ENCODE results near the gene COL4A4. TPM values are rescaled to one million over a fixed set of nuclear protein-coding genes. Genes with fewer than 3 reads are reported as not detected.

Gene COL4A4
- total and polyA plus RNA-seq, 2 of the 4 experiments (the other 2 are of a cell fraction): 0.02 TPM; not detected in 1

DNA sequence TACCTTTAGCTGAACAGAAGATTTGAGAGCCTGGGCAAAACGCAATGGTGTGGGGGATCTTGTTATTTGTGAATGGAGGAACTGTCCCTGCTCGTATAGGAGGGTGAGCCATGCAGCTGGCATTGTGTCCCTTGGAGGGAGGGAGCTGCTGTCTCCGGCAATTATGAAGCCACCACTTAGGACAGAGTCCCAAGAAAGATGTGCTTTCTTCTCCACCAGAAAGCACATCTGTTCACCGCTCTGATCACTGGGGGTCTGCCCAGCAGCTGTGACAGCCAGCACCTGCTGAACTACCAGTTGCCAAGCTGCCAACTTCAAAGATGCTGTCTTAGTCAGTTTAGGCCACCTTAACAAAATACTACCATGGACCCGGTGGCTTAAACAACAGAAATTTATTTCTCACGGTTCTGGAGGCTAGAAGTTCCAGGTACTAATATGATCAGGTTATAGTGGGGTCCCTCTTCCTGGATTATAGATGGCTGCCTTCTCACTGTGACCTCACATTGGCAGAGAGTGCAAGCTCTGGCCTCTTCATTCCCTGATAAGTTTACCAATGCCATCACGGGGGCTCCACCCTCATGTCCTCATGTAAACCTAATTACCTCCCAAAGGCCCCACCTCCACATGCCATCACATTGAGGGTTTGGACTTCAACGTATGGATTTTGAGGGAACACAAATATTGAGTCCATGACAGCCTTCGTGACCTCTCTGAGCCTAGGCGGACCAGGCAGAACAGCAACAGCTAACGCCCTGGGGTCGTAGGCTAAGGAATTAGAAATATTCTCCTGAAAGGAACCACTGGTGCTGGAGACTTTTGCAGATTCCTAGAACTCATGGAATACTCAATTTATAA, 179.9 kb downstream of the COL4A4 start (continued):
- TF ChIP-seq, protein P1, sequence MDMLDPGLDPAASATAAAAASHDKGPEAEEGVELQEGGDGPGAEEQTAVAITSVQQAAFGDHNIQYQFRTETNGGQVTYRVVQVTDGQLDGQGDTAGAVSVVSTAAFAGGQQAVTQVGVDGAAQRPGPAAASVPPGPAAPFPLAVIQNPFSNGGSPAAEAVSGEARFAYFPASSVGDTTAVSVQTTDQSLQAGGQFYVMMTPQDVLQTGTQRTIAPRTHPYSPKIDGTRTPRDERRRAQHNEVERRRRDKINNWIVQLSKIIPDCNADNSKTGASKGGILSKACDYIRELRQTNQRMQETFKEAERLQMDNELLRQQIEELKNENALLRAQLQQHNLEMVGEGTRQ (IDR thresholded peaks at IDR 0.05; ENCODE audit: low read depth, low read length): no peak

DNA sequence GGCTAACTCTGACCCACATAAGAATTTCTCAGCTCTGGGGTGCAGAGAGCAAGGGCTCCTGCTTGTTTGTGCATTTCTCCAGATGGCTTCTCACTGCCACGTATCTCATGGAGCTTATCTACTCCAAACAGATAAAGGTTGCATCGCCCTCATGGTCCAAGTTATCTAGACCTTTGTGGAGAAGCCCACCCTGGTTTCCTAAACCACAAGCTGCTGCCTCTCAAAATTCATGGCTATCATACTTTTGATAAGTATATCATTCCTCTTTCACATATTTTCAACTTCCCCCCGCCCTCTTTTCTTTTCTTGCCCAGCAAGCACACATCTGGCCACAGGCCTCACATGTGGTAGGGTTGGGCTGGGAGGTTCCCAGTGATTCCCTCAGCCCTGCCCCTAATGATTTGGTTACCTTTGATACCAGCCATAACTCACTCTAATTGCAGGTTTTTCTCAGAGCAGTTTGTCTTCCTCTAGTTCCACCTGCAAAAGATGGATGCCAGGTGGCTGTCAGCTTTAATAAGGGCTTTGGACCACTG, 182.1 kb downstream of the COL4A4 start:
- POLR2A ChIA-PET (ENCODE audit: unreplicated experiment): no interaction called here
- 86% methylated on average over 2 of the region's 3 CpGs; no CpG with 5 or more reads in 1 of the 2 experiments for WGBS, 2 experiments (ENCODE audit: extremely low coverage in 2 of 2, insufficient read length in 1 of 2)
- in situ Hi-C loops (cut with MboI; ENCODE audit: low sequenced_read_pairs): loop anchor here (10.0 to 25.0 kb wide), 3 partner anchors 795 to 1317 kb away; no protein-coding TSS in a partner anchor
- no peak for TF ChIP-seq CHD1 (IDR thresholded peaks at IDR 0.05; ENCODE audit: low read depth, low read length)
- TF ChIP-seq MAFK (IDR thresholded peaks at IDR 0.05; ENCODE audit: low read depth, low read length): no peak
- TF ChIP-seq, protein P1 (IDR thresholded peaks at IDR 0.05; ENCODE audit: low read depth, low read length): no peak
- no peak for TF ChIP-seq MXI1 (IDR thresholded peaks at IDR 0.05; ENCODE audit: borderline replicate concordance, low read depth, low read length)
- TF ChIP-seq, protein P2, sequence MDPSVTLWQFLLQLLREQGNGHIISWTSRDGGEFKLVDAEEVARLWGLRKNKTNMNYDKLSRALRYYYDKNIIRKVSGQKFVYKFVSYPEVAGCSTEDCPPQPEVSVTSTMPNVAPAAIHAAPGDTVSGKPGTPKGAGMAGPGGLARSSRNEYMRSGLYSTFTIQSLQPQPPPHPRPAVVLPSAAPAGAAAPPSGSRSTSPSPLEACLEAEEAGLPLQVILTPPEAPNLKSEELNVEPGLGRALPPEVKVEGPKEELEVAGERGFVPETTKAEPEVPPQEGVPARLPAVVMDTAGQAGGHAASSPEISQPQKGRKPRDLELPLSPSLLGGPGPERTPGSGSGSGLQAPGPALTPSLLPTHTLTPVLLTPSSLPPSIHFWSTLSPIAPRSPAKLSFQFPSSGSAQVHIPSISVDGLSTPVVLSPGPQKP (IDR thresholded peaks at IDR 0.05; ENCODE audit: borderline replicate concordance, low read depth, low read length): no peak
- TF ChIP-seq CEBPB (IDR thresholded peaks at IDR 0.05; ENCODE audit: low read depth, low read length): no peak
- no peak for TF ChIP-seq RAD21 (IDR thresholded peaks at IDR 0.05; ENCODE audit: low read length)
- TF ChIP-seq, protein P3, sequence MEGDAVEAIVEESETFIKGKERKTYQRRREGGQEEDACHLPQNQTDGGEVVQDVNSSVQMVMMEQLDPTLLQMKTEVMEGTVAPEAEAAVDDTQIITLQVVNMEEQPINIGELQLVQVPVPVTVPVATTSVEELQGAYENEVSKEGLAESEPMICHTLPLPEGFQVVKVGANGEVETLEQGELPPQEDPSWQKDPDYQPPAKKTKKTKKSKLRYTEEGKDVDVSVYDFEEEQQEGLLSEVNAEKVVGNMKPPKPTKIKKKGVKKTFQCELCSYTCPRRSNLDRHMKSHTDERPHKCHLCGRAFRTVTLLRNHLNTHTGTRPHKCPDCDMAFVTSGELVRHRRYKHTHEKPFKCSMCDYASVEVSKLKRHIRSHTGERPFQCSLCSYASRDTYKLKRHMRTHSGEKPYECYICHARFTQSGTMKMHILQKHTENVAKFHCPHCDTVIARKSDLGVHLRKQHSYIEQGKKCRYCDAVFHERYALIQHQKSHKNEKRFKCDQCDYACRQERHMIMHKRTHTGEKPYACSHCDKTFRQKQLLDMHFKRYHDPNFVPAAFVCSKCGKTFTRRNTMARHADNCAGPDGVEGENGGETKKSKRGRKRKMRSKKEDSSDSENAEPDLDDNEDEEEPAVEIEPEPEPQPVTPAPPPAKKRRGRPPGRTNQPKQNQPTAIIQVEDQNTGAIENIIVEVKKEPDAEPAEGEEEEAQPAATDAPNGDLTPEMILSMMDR (conservative IDR thresholded peaks at IDR 0.05; ENCODE audit: low read depth, low read length): no peak
- no peak for TF ChIP-seq POLR2A (IDR thresholded peaks at IDR 0.05; ENCODE audit: low read depth, low read length)
- TF ChIP-seq BHLHE40 (IDR thresholded peaks at IDR 0.05; ENCODE audit: low read depth, low read length): no peak

More for the DNA sequence above, 182.1 kb downstream of the COL4A4 start:
- dilution Hi-C loops (cut with HindIII; ENCODE audit: low sequenced_read_pairs, unreplicated experiment) (no loop called here), intact Hi-C loops (cut with micrococcal nuclease) (loop anchor here (10.0 kb wide), 1 partner anchor 797 kb away; no protein-coding TSS in a partner anchor)
- Histone ChIP-seq H3K27ac (ENCODE audit: insufficient read depth, low read length) (no peak overlapping the region), H2AK5ac (ENCODE audit: low read depth, low read length) (no peak overlapping the region), H3K36me3 (ENCODE audit: control insufficient read depth, insufficient read depth, low read length) (no peaks in the 10 kb centered on the region), H3K4me3 (ENCODE audit: insufficient read depth, low read depth, low read length) (no peak overlapping the region), H3K4ac (ENCODE audit: low read depth, low read length) (no peak overlapping the region), H2AK9ac (replicated peaks; ENCODE audit: low read depth, low read length, poor library complexity) (no peak overlapping the region), H3K4me2 (ENCODE audit: low read depth, low read length) (no peak overlapping the region), H3K9ac (ENCODE audit: low read depth, low read length) (no peak overlapping the region), H2AFZ (replicated peaks; ENCODE audit: low read length, poor library complexity) (no peak overlapping the region), H3K4me1 (ENCODE audit: control insufficient read depth, insufficient read depth, low read length) (peaks cover 9% of the 10 kb centered on the region; the same call in 1 of the 2 replicates), H3K27me3 (ENCODE audit: control insufficient read depth, insufficient read depth, low read length) (no peaks in the 10 kb centered on the region), H3K9me3 (ENCODE audit: control insufficient read depth, insufficient read depth, low read length) (no peaks in the 10 kb centered on the region), H2BK15ac (ENCODE audit: low read depth, low read length) (no peak overlapping the region), H3K23ac (ENCODE audit: low read depth, low read length) (no peak overlapping the region), H4K91ac (ENCODE audit: insufficient read depth, low read depth, low read length) (no peak overlapping the region), H3K56ac (ENCODE audit: extremely low read depth, insufficient read depth, low read length) (no peak overlapping the region), H3K79me1 (ENCODE audit: low read depth in 1 of 2, low read length in 2 of 2) (peaks cover 4 to 8% of the 10 kb centered on the region in 2 experiments; a peak in 2 of 4 replicates), H2BK120ac (ENCODE audit: low read depth, low read length) (no peak overlapping the region), H3K18ac (ENCODE audit: low read depth, low read length) (no peak overlapping the region), H3K9me1 (ENCODE audit: insufficient read depth, low read length) (no peaks in the 10 kb centered on the region), H2BK5ac (ENCODE audit: low read depth, low read length, poor library complexity, severe bottlenecking) (no peak overlapping the region), H3K14ac (replicated peaks; ENCODE audit: low read depth, low read length) (no peak overlapping the region), H4K5ac (ENCODE audit: low read depth, low read length) (no peak overlapping the region), H2BK20ac (ENCODE audit: low read depth, low read length) (no peak overlapping the region), H4K20me1 (ENCODE audit: insufficient read depth, low read length) (no peaks in the 10 kb centered on the region), H4K8ac (ENCODE audit: low read depth in 2 of 2, low read length in 2 of 2) (no peak overlapping the region)
- ATAC-seq (ENCODE audit: low read depth) (no peak), DNase-seq (no peak)
- no TSS peak for BruUV-seq (replicated peaks)
- CTCF ChIA-PET: interaction anchor here (1.0 kb wide), 1 partner anchor 179 kb away, joined by 3 read pairs; no protein-coding TSS in a partner anchor
